HG03378 (cell line): ENCODE measurements around the gene MS4A5.

Experiments used
- ATAC-seq: cut with Tn5 transposase; IDR thresholded peaks from one replicate; pipeline ENCODE4 v1.9.1; 2021; ENCODE audit warnings: mild to moderate bottlenecking, moderate library complexity; ENCODE audit not compliant: unreplicated experiment

The MS4A5 gene

DNA sequence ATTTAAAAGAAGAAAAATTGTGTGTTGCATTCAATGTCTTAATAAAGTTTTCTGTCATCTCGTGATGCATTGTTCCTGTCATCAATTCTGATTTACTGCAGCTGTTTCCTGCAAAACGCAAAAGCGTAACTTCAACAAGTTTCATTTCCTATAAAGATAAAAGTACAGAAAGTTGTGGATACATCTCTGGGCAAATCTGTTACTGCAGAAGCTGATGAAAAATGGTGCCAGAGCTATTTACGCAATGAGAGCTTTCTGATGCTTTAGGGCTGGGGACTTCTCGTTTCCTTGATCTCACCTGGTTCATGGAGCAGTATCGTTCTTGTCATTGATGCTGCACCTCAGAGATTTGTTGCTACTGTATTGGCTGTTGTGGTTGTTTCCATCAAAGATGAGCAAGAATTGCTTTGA is 47.7 kb downstream of the MS4A5 start:
- peak; percentile 63 for ATAC-seq

DNA sequence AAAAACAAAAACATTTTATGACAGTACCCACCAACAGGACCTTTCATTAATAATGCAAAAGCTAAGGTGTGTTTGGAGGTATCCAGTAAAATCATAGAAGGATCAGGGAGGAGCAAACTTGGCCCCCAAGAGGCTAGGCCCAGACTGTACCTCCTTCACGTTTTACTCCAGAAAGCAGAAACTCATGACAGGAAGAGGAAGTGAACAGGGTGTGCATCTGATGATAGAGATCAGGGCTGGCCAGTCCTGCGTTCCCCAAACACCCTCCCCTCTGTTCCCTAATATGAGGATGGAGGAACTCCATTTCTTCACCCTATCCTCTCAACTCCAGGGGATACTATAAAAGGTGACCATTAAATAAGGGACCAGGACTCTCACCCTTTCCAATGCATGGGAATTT is 53.0 kb downstream of the MS4A5 start:
- ATAC-seq: no peak

DNA sequence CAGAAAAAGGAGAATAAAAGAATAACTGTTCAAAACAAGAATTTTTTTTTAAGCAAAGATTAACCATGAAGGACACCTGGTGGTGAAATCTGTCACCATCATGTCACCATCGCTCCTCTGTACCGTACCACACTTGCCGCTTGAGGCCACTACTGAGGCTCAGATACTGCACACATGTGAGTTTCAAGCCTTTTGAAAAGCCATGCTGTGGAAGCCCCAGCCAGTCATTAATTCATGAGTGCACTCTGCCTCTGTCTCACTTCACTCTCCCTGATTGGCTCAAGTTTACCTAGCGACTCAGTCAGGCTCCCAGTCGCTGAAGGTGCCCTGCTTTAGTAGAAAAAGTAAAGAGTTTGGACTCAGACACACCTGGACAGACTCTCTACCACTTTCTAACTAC is 56.6 kb downstream of the MS4A5 start:
- peak; percentile 92 for ATAC-seq

DNA sequence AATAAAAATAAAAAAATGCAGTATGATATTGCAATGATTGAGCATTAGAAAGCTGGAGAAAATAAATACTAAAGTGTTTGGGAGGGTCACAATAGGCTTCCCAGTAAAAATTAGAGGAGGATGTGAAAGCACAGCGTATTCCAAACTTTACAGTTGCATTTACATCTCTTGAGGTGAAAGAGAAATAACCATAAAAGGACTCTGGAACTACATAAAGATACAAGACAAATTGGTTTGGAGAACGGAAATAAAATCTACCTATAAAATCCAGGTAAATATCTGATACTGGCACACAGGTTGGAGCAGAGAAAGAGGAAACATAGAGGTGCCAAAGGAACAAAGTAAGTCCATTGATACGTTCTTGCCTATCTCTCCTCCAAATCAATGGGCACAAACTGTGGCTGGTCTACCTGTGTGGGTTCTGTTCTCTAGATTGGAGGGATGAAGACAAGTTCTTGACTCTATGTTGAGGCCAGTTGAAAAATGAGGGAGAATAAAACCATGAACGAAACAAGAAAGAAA is 63.2 kb downstream of the MS4A5 start, which contains the start of gene MS4A12:
Gene MS4A12, plus strand, starts transcription at position 291 of the 522 bp plus-strand sequence. CDS start 4,541 bp downstream, outside the sequence.
- no peak for ATAC-seq

DNA sequence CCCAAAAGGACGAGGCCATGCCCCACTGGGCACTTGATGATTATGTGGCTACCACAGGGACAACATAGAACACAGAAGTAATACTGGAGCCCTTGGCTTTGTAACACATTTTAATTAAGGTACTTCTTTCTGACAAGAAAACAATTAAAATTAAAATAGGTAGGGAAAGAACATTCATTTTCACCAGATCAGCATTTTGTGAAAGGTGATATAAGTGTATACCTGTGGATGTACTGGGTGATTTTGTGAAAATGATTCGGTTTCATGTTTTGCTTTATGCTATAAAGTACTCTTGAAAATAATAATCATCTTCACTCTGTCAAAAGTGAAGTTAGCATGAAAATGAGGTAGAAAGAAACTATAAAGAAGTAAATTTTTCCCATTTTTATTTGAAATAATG is 64.1 kb downstream of the MS4A5 start:
- ATAC-seq: no peak
